Brain microvascular endothelial cell (primary cell): ENCODE data around the gene LTBP1.
A peak's percentile ranks its signal among the peaks of the same experiment; 100 is the strongest.

Source experiments
- DNase-seq: peaks from one replicate; pipeline ENCODE4 v3.0.0-alpha.2; 2020
- H3K27ac ChIP-seq: fragments of 250-450 bp; sonication (Bioruptor Pico); 2 replicates; pipeline ENCODE4 v1.5.1; 2020; ENCODE audit warnings: mild to moderate bottlenecking, moderate library complexity
- H3K27me3 ChIP-seq: fragments of 250-450 bp; sonication (Bioruptor Pico); replicated peaks from 2 replicates; pipeline ENCODE4 v1.5.1; 2020; ENCODE audit warnings: mild to moderate bottlenecking
- H3K36me3 ChIP-seq: fragments of 250-450 bp; sonication (Bioruptor Pico); replicated peaks from 2 replicates; pipeline ENCODE4 v1.5.1; 2020; ENCODE audit warnings: mild to moderate bottlenecking
- H3K4me3 ChIP-seq: 2 replicates; pipeline ENCODE4 v1.5.1; 2011; ENCODE audit warnings: low read depth, mild to moderate bottlenecking, control low read depth, low read length, moderate library complexity
- CTCF ChIP-seq: IDR thresholded peaks from 2 replicates; pipeline ENCODE4 v1.5.1; 2011; ENCODE audit warnings: low read depth, mild to moderate bottlenecking, moderate library complexity, low read length, control low read depth, inconsistent platforms; ENCODE audit errors: missing control alignments
- in situ Hi-C: cut with HindIII; loops from 2 replicates; pipeline ENCODE4 v1.10.0; 2017; ENCODE audit warnings: low sequenced_read_pairs, low pct_ligation_motif_present

The LTBP1 gene

GRCh38 chr2:33409417-33409955 lies 462.7 kb downstream of the LTBP1 start:
- DNase-seq, result no peak
- in situ Hi-C loops, result no loop called here
- TF ChIP-seq CTCF, result no peak
- no peaks in the 10 kb centered on the region for H3K36me3 ChIP-seq
- no peak overlapping the region for H3K27ac ChIP-seq
- H3K27me3 ChIP-seq, result no peaks in the 10 kb centered on the region
- H3K4me3 ChIP-seq, result no peak overlapping the region

GRCh38 chr2:33411765-33412164 lies 465.0 kb downstream of the LTBP1 start:
- in situ Hi-C loops, result no loop called here
- TF ChIP-seq CTCF, result no peak
- Histone ChIP-seq H3K27me3 (no peaks in the 10 kb centered on the region), H3K4me3 (no peak overlapping the region), H3K36me3 (no peaks in the 10 kb centered on the region), H3K27ac (peak overlapping the region; percentile 38)
- peak; percentile 83 for DNase-seq

GRCh38 chr2:33412920-33413319 lies 466.2 kb downstream of the LTBP1 start:
- peak; percentile 61 for DNase-seq
- peak; percentile 69 for TF ChIP-seq CTCF
- H3K4me3 ChIP-seq, result no peak overlapping the region
- no peaks in the 10 kb centered on the region for H3K36me3 ChIP-seq
- no peaks in the 10 kb centered on the region for H3K27me3 ChIP-seq
- in situ Hi-C loops, result no loop called here
- H3K27ac ChIP-seq, result no peak overlapping the region

- H3K27me3 ChIP-seq, result no peaks in the 10 kb centered on the region
- no peak for DNase-seq
- H3K4me3 ChIP-seq, result no peak overlapping the region
- no peak overlapping the region for H3K27ac ChIP-seq
- no peak for TF ChIP-seq CTCF
- in situ Hi-C loops, result no loop called here
- H3K36me3 ChIP-seq, result no peaks in the 10 kb centered on the region
Measured at GRCh38 chr2:33419581-33420200, 472.9 kb downstream of the LTBP1 start.

GRCh38 chr2:33420726-33421125 lies 474.0 kb downstream of the LTBP1 start:
- Histone ChIP-seq H3K27me3 (no peaks in the 10 kb centered on the region), H3K4me3 (no peak overlapping the region), H3K36me3 (no peaks in the 10 kb centered on the region), H3K27ac (no peak overlapping the region)
- TF ChIP-seq CTCF, result no peak
- in situ Hi-C loops, result no loop called here
- no peak for DNase-seq

- H3K4me3 ChIP-seq, result no peak overlapping the region
- in situ Hi-C loops, result no loop called here
- no peak for DNase-seq
Measured at GRCh38 chr2:33421820-33422219, 475.1 kb downstream of the LTBP1 start.

More at GRCh38 chr2:33421820-33422219, 475.1 kb downstream of the LTBP1 start:
- no peak for TF ChIP-seq CTCF
- Histone ChIP-seq H3K27me3 (no peaks in the 10 kb centered on the region), H3K27ac (no peak overlapping the region), H3K36me3 (no peaks in the 10 kb centered on the region)
